OCI-LY7 (cell line): ENCODE measurements around the gene GNAQ. TPM values are rescaled to one million over a fixed set of nuclear protein-coding genes. Genes with fewer than 3 reads are reported as not detected.

Source experiments
- BruUV-seq: library from RNA; stranded (reverse); fragments of 400-500 nt; replicated peaks from 2 replicates; lab custom pipeline; 2021; lab: Mats Ljungman, UMichigan
- CTCF ChIA-PET: fragments of 300-600 bp; sonication (Branson Sonifier 250); formaldehyde crosslinking; loops from one replicate; lab custom pipeline; 2022; ENCODE audit warnings: antibody characterized with exemption; ENCODE audit not compliant: unreplicated experiment; lab: Charles Lee
- POLR2A ChIA-PET: fragments of 300-600 bp; sonication (Branson Sonifier 250); formaldehyde crosslinking; loops from one replicate; lab custom pipeline; 2022; ENCODE audit warnings: antibody characterized with exemption; lab: Charles Lee
- DNase-seq: peaks from one replicate; pipeline ENCODE4 v3.0.0-alpha.2; 2015; ENCODE audit warnings: low spot score
- H2AFZ ChIP-seq: fragments of 200-600 bp; sonication (generic), shearing (Covaris generic); 2 replicates; pipeline ENCODE4 v1.6.1; 2014; ENCODE audit warnings: mild to moderate bottlenecking, antibody characterized with exemption, low read length, moderate library complexity
- H3K27ac ChIP-seq: fragments of 200-600 bp; sonication (generic); 2 replicates; pipeline ENCODE4 v1.5.1; 2014; ENCODE audit warnings: mixed run types, low read depth, mild to moderate bottlenecking, moderate library complexity, low read length, inconsistent platforms; ENCODE audit not compliant: poor library complexity, severe bottlenecking
- H3K36me3 ChIP-seq: fragments of 200-600 bp; sonication (generic); 2 replicates; pipeline ENCODE4 v1.6.1; 2014; ENCODE audit warnings: mild to moderate bottlenecking, antibody characterized with exemption, low read length, moderate library complexity, mixed read lengths; ENCODE audit not compliant: insufficient read depth
- H3K4me1 ChIP-seq: fragments of 200-600 bp; sonication (generic); 2 replicates; pipeline ENCODE4 v1.5.1; 2014; ENCODE audit warnings: mild to moderate bottlenecking, low read length; ENCODE audit not compliant: insufficient read depth, poor library complexity, severe bottlenecking
- H3K4me2 ChIP-seq: fragments of 200-600 bp; sonication (generic); 2 replicates; pipeline ENCODE4 v1.6.1; 2014; ENCODE audit warnings: mild to moderate bottlenecking, low read length
- H3K4me3 ChIP-seq: fragments of 200-600 bp; sonication (generic); 2 replicates; pipeline ENCODE4 v1.5.1; 2014; ENCODE audit warnings: mild to moderate bottlenecking, low read depth, low read length; ENCODE audit not compliant: poor library complexity, severe bottlenecking
- H3K79me2 ChIP-seq: fragments of 200-600 bp; sonication (generic); 2 replicates; pipeline ENCODE4 v1.6.1; 2016; ENCODE audit warnings: low read depth, mild to moderate bottlenecking, low read length, moderate library complexity, mixed read lengths; ENCODE audit not compliant: insufficient read depth
- H3K9me2 ChIP-seq: fragments of 200-600 bp; sonication (generic); 2 replicates; pipeline ENCODE4 v1.6.1; 2016; ENCODE audit warnings: mild to moderate bottlenecking, low read length, mixed read lengths; ENCODE audit not compliant: insufficient read depth
- H3K9me3 ChIP-seq: fragments of 200-600 bp; sonication (generic); 2 replicates; pipeline ENCODE4 v1.6.1; 2014; ENCODE audit warnings: mild to moderate bottlenecking, mixed run types, low read length, mixed read lengths
- H4K20me1 ChIP-seq: fragments of 200-600 bp; sonication (generic); 2 replicates; pipeline ENCODE4 v1.6.1; 2014; ENCODE audit warnings: mild to moderate bottlenecking, antibody characterized with exemption, low read length, moderate library complexity, mixed read lengths; ENCODE audit not compliant: insufficient read depth
- EZH2phosphoT487 ChIP-seq: fragments of 200-600 bp; sonication (generic); IDR thresholded peaks from 2 replicates; pipeline ENCODE4 v1.6.1; 2018; ENCODE audit warnings: low read depth, borderline replicate concordance, mild to moderate bottlenecking, mixed run types, antibody characterized with exemption, low read length, moderate library complexity, mixed read lengths
- intact Hi-C: fragments of 100-400 bp; cut with micrococcal nuclease; formaldehyde crosslinking; loops from one replicate; pipeline ENCODE4 v1.10.0; 2022; ENCODE audit not compliant: unreplicated experiment
- total RNA-seq, 2 experiments: library from RNA; depleted of rRNA in 1 of 2; stranded (reverse); fragments of >200 nt in 1 of 2; shearing (Covaris generic) in 1 of 2; gene quantifications; 2 replicates each; pipeline ENCODE4 v1.2.3, GENCODE V29; 2014 to 2022
- TF ChIP-seq, protein P1 (sequence below): fragments of 200-600 bp; sonication (generic); conservative IDR thresholded peaks from 2 replicates; pipeline ENCODE4 v1.5.1; 2014; ENCODE audit warnings: mild to moderate bottlenecking, antibody characterized with exemption, low read length, moderate library complexity, mixed read lengths

Gene GNAQ
- total RNA-seq, 2 experiments from 2014 or later, result not detected

DNA sequence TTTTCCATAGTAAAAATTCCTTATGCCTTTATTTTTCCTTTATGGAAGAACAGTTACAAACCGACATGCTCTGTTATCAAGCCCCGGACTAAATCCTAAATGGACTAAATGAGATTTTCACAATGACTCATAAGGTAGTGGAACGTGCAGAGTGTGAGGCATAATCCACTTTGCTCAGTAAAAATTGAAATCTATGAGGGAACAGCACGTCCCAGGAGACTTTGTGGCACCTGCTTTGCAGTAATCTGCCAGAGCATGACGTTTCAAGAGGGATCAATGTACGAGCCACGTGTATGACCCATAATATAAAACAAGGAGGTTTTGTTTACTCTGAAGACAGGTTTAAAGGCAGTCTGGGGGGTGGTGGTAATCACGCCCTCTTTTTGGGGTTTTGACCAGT is 299.7 kb downstream of the GNAQ start:
- no peaks in the 10 kb centered on the region for H3K36me3 ChIP-seq
- no peaks in the 10 kb centered on the region for H3K4me1 ChIP-seq
- H3K9me3 ChIP-seq, result no peaks in the 10 kb centered on the region
- H3K27ac ChIP-seq, result no peak overlapping the region
- no peak overlapping the region for H3K4me3 ChIP-seq
- ChIA-PET POLR2A (no interaction called here), CTCF (no interaction called here)
- H4K20me1 ChIP-seq, result no peaks in the 10 kb centered on the region; the same call in 1 of the 2 replicates
- H3K79me2 ChIP-seq, result no peaks in the 10 kb centered on the region
- BruUV-seq, result no TSS peak
- intact Hi-C loops, result no loop called here
- no peak for TF ChIP-seq EZH2phosphoT487
- TF ChIP-seq, protein P1, sequence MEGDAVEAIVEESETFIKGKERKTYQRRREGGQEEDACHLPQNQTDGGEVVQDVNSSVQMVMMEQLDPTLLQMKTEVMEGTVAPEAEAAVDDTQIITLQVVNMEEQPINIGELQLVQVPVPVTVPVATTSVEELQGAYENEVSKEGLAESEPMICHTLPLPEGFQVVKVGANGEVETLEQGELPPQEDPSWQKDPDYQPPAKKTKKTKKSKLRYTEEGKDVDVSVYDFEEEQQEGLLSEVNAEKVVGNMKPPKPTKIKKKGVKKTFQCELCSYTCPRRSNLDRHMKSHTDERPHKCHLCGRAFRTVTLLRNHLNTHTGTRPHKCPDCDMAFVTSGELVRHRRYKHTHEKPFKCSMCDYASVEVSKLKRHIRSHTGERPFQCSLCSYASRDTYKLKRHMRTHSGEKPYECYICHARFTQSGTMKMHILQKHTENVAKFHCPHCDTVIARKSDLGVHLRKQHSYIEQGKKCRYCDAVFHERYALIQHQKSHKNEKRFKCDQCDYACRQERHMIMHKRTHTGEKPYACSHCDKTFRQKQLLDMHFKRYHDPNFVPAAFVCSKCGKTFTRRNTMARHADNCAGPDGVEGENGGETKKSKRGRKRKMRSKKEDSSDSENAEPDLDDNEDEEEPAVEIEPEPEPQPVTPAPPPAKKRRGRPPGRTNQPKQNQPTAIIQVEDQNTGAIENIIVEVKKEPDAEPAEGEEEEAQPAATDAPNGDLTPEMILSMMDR, result no peak
- H3K4me2 ChIP-seq, result no peak overlapping the region
- no peaks in the 10 kb centered on the region for H3K9me2 ChIP-seq
- H2AFZ ChIP-seq, result no peak overlapping the region
- no peak for DNase-seq

DNA sequence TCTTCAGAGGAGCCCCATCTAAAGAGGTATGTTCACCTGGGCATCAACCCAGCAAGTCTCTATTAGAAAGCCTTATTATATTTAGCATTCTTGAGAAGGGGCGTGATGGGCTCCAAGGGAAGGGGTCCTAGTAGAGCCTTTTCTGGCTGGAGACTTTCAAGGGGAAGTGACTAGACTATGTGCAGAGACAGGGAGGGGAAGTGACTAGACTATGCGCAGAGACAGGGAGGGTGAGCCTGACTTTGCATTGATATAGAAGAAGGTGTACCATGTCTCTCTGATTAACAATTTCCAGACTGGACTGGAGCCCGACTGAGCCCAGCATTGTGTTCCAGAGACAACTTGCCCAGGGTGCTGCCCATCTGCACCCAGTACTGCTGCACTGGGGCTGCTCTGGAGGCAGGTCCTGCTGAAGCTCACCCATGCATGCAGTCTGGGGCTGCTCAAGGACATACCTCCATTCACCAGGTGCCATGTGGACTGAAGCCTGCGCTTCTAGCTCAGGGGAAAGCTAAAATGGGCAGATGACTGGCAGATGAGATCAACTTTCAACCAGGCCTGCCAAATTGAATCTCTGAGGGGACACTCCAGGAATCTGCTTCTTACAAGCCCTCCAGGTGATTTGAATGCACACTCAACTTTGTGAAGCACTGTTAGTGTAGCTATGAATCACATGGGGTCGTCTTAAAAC is 300.5 kb downstream of the GNAQ start:
- intact Hi-C loops, result no loop called here
- POLR2A ChIA-PET, result no interaction called here

GRCh38 chr9:77729177-77729576 is 302.4 kb downstream of the GNAQ start:
- no peaks in the 10 kb centered on the region for H3K79me2 ChIP-seq
- H3K36me3 ChIP-seq, result no peaks in the 10 kb centered on the region
- no peak for DNase-seq
- no peak overlapping the region for H3K27ac ChIP-seq
- no peaks in the 10 kb centered on the region; the same call in 1 of the 2 replicates for H4K20me1 ChIP-seq
- ChIA-PET POLR2A (no interaction called here), CTCF (no interaction called here)
- H3K9me2 ChIP-seq, result no peaks in the 10 kb centered on the region
- no peak overlapping the region for H2AFZ ChIP-seq
- H3K9me3 ChIP-seq, result no peaks in the 10 kb centered on the region
- no peak overlapping the region for H3K4me3 ChIP-seq
- BruUV-seq, result no TSS peak
- H3K4me2 ChIP-seq, result no peak overlapping the region
- H3K4me1 ChIP-seq, result no peaks in the 10 kb centered on the region
- intact Hi-C loops, result no loop called here
- no peak for TF ChIP-seq EZH2phosphoT487
- TF ChIP-seq, protein P1, result no peak

More for the DNA sequence above, 300.5 kb downstream of the GNAQ start:
- Histone ChIP-seq H3K4me2 (no peak overlapping the region), H3K27ac (no peak overlapping the region), H3K4me3 (no peak overlapping the region), H4K20me1 (no peaks in the 10 kb centered on the region; the same call in 1 of the 2 replicates), H3K9me2 (no peaks in the 10 kb centered on the region), H3K36me3 (no peaks in the 10 kb centered on the region), H2AFZ (no peak overlapping the region), H3K4me1 (no peaks in the 10 kb centered on the region), H3K79me2 (no peaks in the 10 kb centered on the region), H3K9me3 (no peaks in the 10 kb centered on the region)
- TF ChIP-seq, protein P1, result no peak
- TF ChIP-seq EZH2phosphoT487, result no peak
- CTCF ChIA-PET, result no interaction called here
- DNase-seq, result no peak
- BruUV-seq, result no TSS peak
